Measurements from ENCODE around the gene PLEKHG7.

PLEKHG7 gene

GRCh38 chr12:92756898-92757596 lies 54.3 kb downstream of the PLEKHG7 start:
- Histone ChIP-seq H3K4me3 (ENCODE audit: insufficient read depth, low read length, poor library complexity, severe bottlenecking) (no peak overlapping the region), H3K27ac (ENCODE audit: low read depth, low read length) (no peak overlapping the region), H3K27me3 (ENCODE audit: low read length) (no peaks in the 10 kb centered on the region; the same call in 1 of the 2 replicates), H3K9me3 (ENCODE audit: insufficient read depth, low read length) (no peaks in the 10 kb centered on the region), H3K9me2 (replicated peaks; ENCODE audit: insufficient read depth, low read length) (no peaks in the 10 kb centered on the region), H2AFZ (ENCODE audit: low read depth, low read length, severe bottlenecking) (no peak overlapping the region), H3K79me2 (ENCODE audit: insufficient read depth, low read length) (no peaks in the 10 kb centered on the region), H3F3A (ENCODE audit: insufficient read depth) (no peaks in the 10 kb centered on the region), H3K36me3 (ENCODE audit: low read length) (no peaks in the 10 kb centered on the region), H3K9ac (ENCODE audit: low read length) (no peak overlapping the region), H3K4me2 (ENCODE audit: low read depth, low read length, poor library complexity, severe bottlenecking) (no peak overlapping the region), H4K20me1 (ENCODE audit: low read depth, low read length) (no peaks in the 10 kb centered on the region)
- TF ChIP-seq EZH2phosphoT487 (conservative IDR thresholded peaks at IDR 0.05; ENCODE audit: low read length) (no peak), CTCF (IDR thresholded peaks at IDR 0.05; ENCODE audit: insufficient read depth, low read length, poor library complexity, severe bottlenecking) (no peak)

DNA sequence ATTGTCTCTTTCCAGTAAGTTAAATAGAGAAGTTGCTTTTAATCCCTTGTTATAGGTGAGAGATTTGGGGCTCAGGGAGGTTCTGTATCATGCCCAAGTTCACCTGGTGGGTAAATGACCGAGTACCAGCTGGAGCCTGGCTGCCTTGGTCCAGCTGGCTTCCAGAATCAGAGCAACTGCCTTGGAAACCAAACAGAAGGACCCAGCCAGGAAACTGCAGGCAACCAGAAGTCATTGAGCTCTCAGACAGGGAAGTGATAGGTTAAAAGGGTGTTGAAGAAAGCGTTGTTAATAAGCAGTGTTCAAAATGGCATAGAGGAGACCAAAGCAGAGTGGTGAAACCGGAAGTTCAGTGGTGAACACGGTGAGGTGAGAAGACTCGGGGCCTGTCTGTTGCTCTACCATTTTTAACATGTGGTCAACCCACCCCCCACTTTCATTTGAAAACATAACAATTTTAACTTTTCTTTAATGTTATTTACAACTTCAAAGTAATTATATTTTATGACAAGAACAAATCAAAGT lies 54.9 kb downstream of the PLEKHG7 start:
- Histone ChIP-seq H4K20me1 (ENCODE audit: low read depth, low read length) (no peaks in the 10 kb centered on the region), H3K4me3 (ENCODE audit: insufficient read depth, low read length, poor library complexity, severe bottlenecking) (no peak overlapping the region), H3K4me2 (ENCODE audit: low read depth, low read length, poor library complexity, severe bottlenecking) (no peak overlapping the region)

GRCh38 chr12:92759634-92760268 lies 57.0 kb downstream of the PLEKHG7 start:
- Histone ChIP-seq H3K27me3 (ENCODE audit: low read length) (no peaks in the 10 kb centered on the region; the same call in 1 of the 2 replicates), H3K36me3 (ENCODE audit: low read length) (no peaks in the 10 kb centered on the region), H3K4me3 (ENCODE audit: insufficient read depth, low read length, poor library complexity, severe bottlenecking) (no peak overlapping the region), H3K9me2 (replicated peaks; ENCODE audit: insufficient read depth, low read length) (no peaks in the 10 kb centered on the region), H3F3A (ENCODE audit: insufficient read depth) (no peaks in the 10 kb centered on the region), H2AFZ (ENCODE audit: low read depth, low read length, severe bottlenecking) (no peak overlapping the region), H4K20me1 (ENCODE audit: low read depth, low read length) (no peaks in the 10 kb centered on the region), H3K27ac (ENCODE audit: low read depth, low read length) (no peak overlapping the region), H3K79me2 (ENCODE audit: insufficient read depth, low read length) (no peaks in the 10 kb centered on the region), H3K4me2 (ENCODE audit: low read depth, low read length, poor library complexity, severe bottlenecking) (no peak overlapping the region), H3K9ac (ENCODE audit: low read length) (no peak overlapping the region), H3K9me3 (ENCODE audit: insufficient read depth, low read length) (no peaks in the 10 kb centered on the region)
- TF ChIP-seq CTCF (IDR thresholded peaks at IDR 0.05; ENCODE audit: insufficient read depth, low read length, poor library complexity, severe bottlenecking) (no peak), EZH2phosphoT487 (conservative IDR thresholded peaks at IDR 0.05; ENCODE audit: low read length) (no peak)

More for the DNA sequence above, 54.9 kb downstream of the PLEKHG7 start:
- Histone ChIP-seq H3K9me3 (ENCODE audit: insufficient read depth, low read length) (no peaks in the 10 kb centered on the region), H3K9me2 (replicated peaks; ENCODE audit: insufficient read depth, low read length) (no peaks in the 10 kb centered on the region), H3F3A (ENCODE audit: insufficient read depth) (no peaks in the 10 kb centered on the region), H3K9ac (ENCODE audit: low read length) (no peak overlapping the region), H3K79me2 (ENCODE audit: insufficient read depth, low read length) (no peaks in the 10 kb centered on the region), H3K27me3 (ENCODE audit: low read length) (no peaks in the 10 kb centered on the region; the same call in 1 of the 2 replicates), H3K27ac (ENCODE audit: low read depth, low read length) (no peak overlapping the region), H2AFZ (ENCODE audit: low read depth, low read length, severe bottlenecking) (no peak overlapping the region), H3K36me3 (ENCODE audit: low read length) (no peaks in the 10 kb centered on the region)
- TF ChIP-seq CTCF (IDR thresholded peaks at IDR 0.05; ENCODE audit: insufficient read depth, low read length, poor library complexity, severe bottlenecking): no peak
- no peak for TF ChIP-seq EZH2phosphoT487 (conservative IDR thresholded peaks at IDR 0.05; ENCODE audit: low read length)

All from SU-DHL-6 (cell line).